Endothelial cell of umbilical vein (primary cell): Measurements from ENCODE around the gene TRPM7. TPM values are rescaled to one million over a fixed set of nuclear protein-coding genes. Genes with fewer than 3 reads are reported as not detected.

Experiments used
- BruUV-seq: library from RNA; stranded (reverse); fragments of 400-500 nt; replicated peaks from 2 replicates; lab custom pipeline; 2021; lab: Mats Ljungman, UMichigan
- CTCF ChIA-PET: fragments of 300-600, 350-600 bp; sonication (Branson Sonifier 250); formaldehyde crosslinking; loops from one replicate; lab custom pipeline; 2021; ENCODE audit warnings: antibody characterized with exemption, inconsistent platforms; lab: Charles Lee
- POLR2A ChIA-PET: fragments of 300-600, 350-600 bp; sonication (Branson Sonifier 250); formaldehyde crosslinking; loops from one replicate; lab custom pipeline; 2021; ENCODE audit warnings: antibody characterized with exemption, inconsistent platforms; lab: Charles Lee
- DNase-seq: peaks from one replicate; pipeline ENCODE4 v3.0.0-alpha.2; 2011; ENCODE audit warnings: low read depth, low spot score
- FAIRE-seq: peaks from 2 replicates; lab custom pipeline; 2011; peaks lifted over from hg19 to GRCh38; lab: Jason Lieb, UNC
- H2AFZ ChIP-seq: 2 replicates; pipeline ENCODE4 v1.6.0; 2012; ENCODE audit warnings: low read depth, low read length, control low read depth, inconsistent platforms
- H3K27ac ChIP-seq: 2 replicates; pipeline ENCODE4 v1.5.1; 2011; ENCODE audit warnings: low read depth, mild to moderate bottlenecking, control low read depth, low read length, moderate library complexity; ENCODE audit not compliant: insufficient read depth
- H3K27me3 ChIP-seq, 2 experiments: 2 replicates each; pipeline versions ENCODE4 v1.6.0 to v1.6.1; 2011; ENCODE audit warnings: low read length in 2 of 2, mixed read lengths in 1 of 2; ENCODE audit not compliant: control insufficient read depth in 2 of 2, insufficient read depth in 2 of 2
- H3K36me3 ChIP-seq, 2 experiments: 2 replicates in 1 of 2; 3 replicates in 1 of 2; pipeline ENCODE4 v1.5.1; 2011; ENCODE audit warnings: low read length in 2 of 2, mild to moderate bottlenecking in 1 of 2, moderate library complexity in 1 of 2; ENCODE audit not compliant: control insufficient read depth in 2 of 2, insufficient read depth in 2 of 2; ENCODE audit errors: extremely low read depth in 1 of 2
- H3K4me1 ChIP-seq: 3 replicates; pipeline ENCODE4 v1.5.1; 2011; ENCODE audit warnings: mild to moderate bottlenecking, low read length; ENCODE audit not compliant: control insufficient read depth, insufficient read depth; ENCODE audit errors: extremely low read depth
- H3K4me2 ChIP-seq: 2 replicates; pipeline ENCODE4 v1.6.1; 2011; ENCODE audit warnings: low read length, control low read depth, mixed read lengths; ENCODE audit not compliant: insufficient read depth
- H3K4me3 ChIP-seq, 3 experiments: fragments of 200-600 bp in 1 of 3; sonication (generic), shearing (Covaris generic) in 1 of 3; replicated peaks in 1 of 3; 2 replicates each; pipeline ENCODE4 v1.5.1; 2011 to 2016; ENCODE audit warnings: control low read depth in 3 of 3, low read length in 3 of 3, mild to moderate bottlenecking in 2 of 3, inconsistent platforms in 1 of 3, low read depth in 1 of 3, moderate library complexity in 1 of 3; ENCODE audit not compliant: insufficient read depth in 1 of 3
- H3K79me2 ChIP-seq: 2 replicates; pipeline ENCODE4 v1.6.0; 2012; ENCODE audit warnings: low read length, inconsistent platforms; ENCODE audit not compliant: control insufficient read depth, insufficient read depth
- H3K9ac ChIP-seq: replicated peaks from 2 replicates; pipeline ENCODE3; 2011; ENCODE audit warnings: low read length, control low read depth; ENCODE audit not compliant: insufficient read depth; ENCODE audit errors: extremely low read depth
- H3K9me1 ChIP-seq: replicated peaks from 3 replicates; pipeline ENCODE4 v1.6.0; 2011; ENCODE audit warnings: mild to moderate bottlenecking, low read length; ENCODE audit not compliant: control insufficient read depth, insufficient read depth; ENCODE audit errors: extremely low read depth
- H3K9me3 ChIP-seq: replicated peaks from 2 replicates; pipeline ENCODE4 v1.5.1; 2012; ENCODE audit warnings: low read length, inconsistent platforms; ENCODE audit not compliant: control insufficient read depth, insufficient read depth
- H4K20me1 ChIP-seq: replicated peaks from 2 replicates; pipeline ENCODE3; 2011; ENCODE audit warnings: mild to moderate bottlenecking, low read length; ENCODE audit not compliant: control insufficient read depth, insufficient read depth; ENCODE audit errors: extremely low read depth
- EZH2 ChIP-seq: IDR thresholded peaks from 2 replicates; pipeline ENCODE4 v1.6.1; 2012; ENCODE audit warnings: borderline replicate concordance, low read depth, mild to moderate bottlenecking, moderate library complexity, low read length, inconsistent platforms; ENCODE audit not compliant: severe bottlenecking
- FOS ChIP-seq: IDR thresholded peaks from 2 replicates; pipeline ENCODE4 v1.6.1; 2011; ENCODE audit warnings: mild to moderate bottlenecking, low read length, moderate library complexity, borderline replicate concordance; ENCODE audit not compliant: insufficient read depth
- GATA2 ChIP-seq: IDR thresholded peaks from 2 replicates; pipeline ENCODE4 v1.7.0; 2011; ENCODE audit warnings: low read depth, mild to moderate bottlenecking, moderate library complexity, mixed read lengths, low read length; ENCODE audit not compliant: insufficient read length, insufficient read depth
- MYC ChIP-seq: IDR thresholded peaks from one replicate; pipeline ENCODE4 v1.6.1; 2011; ENCODE audit warnings: mild to moderate bottlenecking, low read depth, low read length
- POLR2AphosphoS5 ChIP-seq: IDR thresholded peaks from 2 replicates; pipeline ENCODE4 v1.6.1; 2012; ENCODE audit warnings: low read depth, mild to moderate bottlenecking, control low read depth, low read length, moderate library complexity; ENCODE audit not compliant: insufficient read depth
- dilution Hi-C: fragments of 300-500 bp; cut with MboI; formaldehyde crosslinking; loops from one replicate; pipeline ENCODE4 v1.15.0; 2019; ENCODE audit warnings: low sequenced_read_pairs; ENCODE audit not compliant: extremely low pct_ligation_motif_present
- intact Hi-C: fragments of 100-400 bp; cut with micrococcal nuclease; formaldehyde crosslinking; loops from one replicate; pipeline ENCODE4 v1.10.0; 2022
- polyA plus RNA-seq, 4 experiments: library from polyadenylated mRNA; depleted of rRNA in 3 of 4; stranded (reverse) in 3 of 4; unstranded in 1 of 4; fragments of >200 nt; gene quantifications; 2 replicates each; pipeline versions ENCODE4 v1.2.1 to v1.2.3, GENCODE V29; 2011 to 2012; ENCODE audit warnings: missing spikeins in 1 of 4
- total RNA-seq: library from RNA; stranded (reverse); gene quantifications from 2 replicates; pipeline ENCODE4 v1.2.3, GENCODE V29; 2021
- TF ChIP-seq, protein P1 (sequence below), 2 donors: IDR thresholded peaks; 1 replicate in 1 of 2; 2 replicates in 1 of 2; pipeline ENCODE4 v1.5.1; 2011; ENCODE audit warnings: low read length in 2 of 2, mild to moderate bottlenecking in 2 of 2, moderate library complexity in 2 of 2, control low read depth in 1 of 2, inconsistent platforms in 1 of 2, low read depth in 1 of 2; ENCODE audit not compliant: insufficient read depth in 1 of 2; ENCODE audit errors: extremely low read depth in 1 of 2
- TF ChIP-seq, protein P2 (sequence below): IDR thresholded peaks from 2 replicates; pipeline ENCODE4 v1.6.1; 2011; ENCODE audit not compliant: insufficient read depth, insufficient read length

Gene TRPM7
- total and polyA plus RNA-seq, 2 donors (not counting 3 experiments of a cell fraction or from before 2014, with no cell fraction given), result 6.4 to 34.8 TPM

DNA sequence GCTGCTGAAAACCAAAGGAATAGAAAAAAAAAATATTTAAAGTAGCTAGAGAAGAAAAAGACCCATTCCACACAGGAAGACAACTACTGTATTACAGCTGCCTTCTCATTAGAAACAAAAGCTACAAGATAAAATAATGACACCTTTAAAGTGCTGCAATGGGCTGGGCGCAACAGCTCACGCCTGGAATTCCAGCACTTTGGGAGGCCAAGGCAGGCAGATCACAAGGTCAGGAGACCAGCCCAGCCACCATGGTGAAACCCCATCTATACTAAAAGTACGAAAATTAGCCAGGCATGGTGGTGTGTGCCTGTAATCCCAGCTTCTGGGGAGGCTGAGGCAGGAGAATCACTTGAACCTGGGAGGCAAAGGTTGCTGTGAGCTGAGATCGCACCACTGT is 31.0 kb downstream of the TRPM7 start:
- dilution Hi-C loops (no loop called here), intact Hi-C loops (no loop called here)
- CTCF ChIA-PET, result interaction anchor here (1.0 to 1.2 kb wide), 2 partner anchors 31 to 160 kb away, joined by 3 read pairs; partner anchors contain the start of gene TRPM7
- DNase-seq (no peak), FAIRE-seq (no peak)
- Histone ChIP-seq H3K36me3 (peaks cover 3 to 8% of the 10 kb centered on the region in 2 experiments), H3K9me1 (no peaks in the 10 kb centered on the region), H3K79me2 (no peaks in the 10 kb centered on the region), H3K9me3 (no peaks in the 10 kb centered on the region), H3K4me3 (no peak overlapping the region), H2AFZ (no peak overlapping the region), H3K27me3 (no peaks in the 10 kb centered on the region), H4K20me1 (no peaks in the 10 kb centered on the region), H3K27ac (no peak overlapping the region), H3K4me2 (no peak overlapping the region), H3K9ac (no peak overlapping the region), H3K4me1 (no peaks in the 10 kb centered on the region)
- no TSS peak for BruUV-seq
- no peak for TF ChIP-seq MYC
- TF ChIP-seq FOS, result no peak
- TF ChIP-seq GATA2, result no peak
- TF ChIP-seq, protein P1, sequence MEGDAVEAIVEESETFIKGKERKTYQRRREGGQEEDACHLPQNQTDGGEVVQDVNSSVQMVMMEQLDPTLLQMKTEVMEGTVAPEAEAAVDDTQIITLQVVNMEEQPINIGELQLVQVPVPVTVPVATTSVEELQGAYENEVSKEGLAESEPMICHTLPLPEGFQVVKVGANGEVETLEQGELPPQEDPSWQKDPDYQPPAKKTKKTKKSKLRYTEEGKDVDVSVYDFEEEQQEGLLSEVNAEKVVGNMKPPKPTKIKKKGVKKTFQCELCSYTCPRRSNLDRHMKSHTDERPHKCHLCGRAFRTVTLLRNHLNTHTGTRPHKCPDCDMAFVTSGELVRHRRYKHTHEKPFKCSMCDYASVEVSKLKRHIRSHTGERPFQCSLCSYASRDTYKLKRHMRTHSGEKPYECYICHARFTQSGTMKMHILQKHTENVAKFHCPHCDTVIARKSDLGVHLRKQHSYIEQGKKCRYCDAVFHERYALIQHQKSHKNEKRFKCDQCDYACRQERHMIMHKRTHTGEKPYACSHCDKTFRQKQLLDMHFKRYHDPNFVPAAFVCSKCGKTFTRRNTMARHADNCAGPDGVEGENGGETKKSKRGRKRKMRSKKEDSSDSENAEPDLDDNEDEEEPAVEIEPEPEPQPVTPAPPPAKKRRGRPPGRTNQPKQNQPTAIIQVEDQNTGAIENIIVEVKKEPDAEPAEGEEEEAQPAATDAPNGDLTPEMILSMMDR (IDR thresholded peaks at IDR 0.05; ENCODE audit: extremely low read depth in 1 of 2, insufficient read depth in 1 of 2, low read depth in 1 of 2, low read length in 2 of 2), result no peak
- TF ChIP-seq, protein P2, sequence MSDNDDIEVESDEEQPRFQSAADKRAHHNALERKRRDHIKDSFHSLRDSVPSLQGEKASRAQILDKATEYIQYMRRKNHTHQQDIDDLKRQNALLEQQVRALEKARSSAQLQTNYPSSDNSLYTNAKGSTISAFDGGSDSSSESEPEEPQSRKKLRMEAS, result no peak
- no peak for TF ChIP-seq EZH2
- no peak for TF ChIP-seq POLR2AphosphoS5
- POLR2A ChIA-PET, result no interaction called here
